Epithelial cell of proximal tubule (primary cell): Measurements from ENCODE around the gene F2RL2. TPM values are rescaled to one million over a fixed set of nuclear protein-coding genes. Genes with fewer than 3 reads are reported as not detected.

ENCODE experiments used
- DNase-seq: peaks from one replicate; pipeline ENCODE4 v3.0.0-alpha.2; 2011; ENCODE audit warnings: low read depth
- H3K4me3 ChIP-seq: 2 replicates; pipeline ENCODE4 v1.5.1; 2011; ENCODE audit warnings: low read depth, mild to moderate bottlenecking, low read length
- total RNA-seq: library from RNA; depleted of rRNA; stranded (reverse); fragments of >200 nt; gene quantifications from 2 replicates; pipeline ENCODE4 v1.2.3, GENCODE V29; 2015
- TF ChIP-seq, protein P1 (sequence below): conservative IDR thresholded peaks from 2 replicates; pipeline ENCODE4 v1.5.1; 2012; ENCODE audit warnings: low read depth, mild to moderate bottlenecking, low read length

Gene F2RL2
- total RNA-seq, 1 donor from 2014 or later: 2.4 TPM

DNA sequence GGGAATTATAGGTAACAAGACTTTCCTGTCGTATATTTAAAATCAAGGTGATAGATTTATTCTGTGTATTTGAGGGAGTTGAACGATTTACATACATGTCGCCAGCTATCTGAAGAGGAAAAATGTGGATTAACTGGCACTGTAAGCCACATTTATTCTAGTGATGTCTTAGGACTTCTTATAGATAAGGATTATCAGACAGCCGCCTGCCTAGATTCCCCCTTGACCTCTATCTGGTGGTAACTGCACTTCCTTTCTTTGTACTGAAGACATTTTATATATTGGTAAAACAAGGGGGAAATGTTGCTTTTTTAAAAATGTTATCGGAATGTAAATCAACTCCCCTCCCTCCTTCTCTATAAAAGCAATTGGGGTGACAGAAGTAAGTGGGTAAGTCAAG lies 39.3 kb upstream of the F2RL2 start:
- DNase-seq: no peak
- no peak overlapping the region for H3K4me3 ChIP-seq
- TF ChIP-seq, protein P1, sequence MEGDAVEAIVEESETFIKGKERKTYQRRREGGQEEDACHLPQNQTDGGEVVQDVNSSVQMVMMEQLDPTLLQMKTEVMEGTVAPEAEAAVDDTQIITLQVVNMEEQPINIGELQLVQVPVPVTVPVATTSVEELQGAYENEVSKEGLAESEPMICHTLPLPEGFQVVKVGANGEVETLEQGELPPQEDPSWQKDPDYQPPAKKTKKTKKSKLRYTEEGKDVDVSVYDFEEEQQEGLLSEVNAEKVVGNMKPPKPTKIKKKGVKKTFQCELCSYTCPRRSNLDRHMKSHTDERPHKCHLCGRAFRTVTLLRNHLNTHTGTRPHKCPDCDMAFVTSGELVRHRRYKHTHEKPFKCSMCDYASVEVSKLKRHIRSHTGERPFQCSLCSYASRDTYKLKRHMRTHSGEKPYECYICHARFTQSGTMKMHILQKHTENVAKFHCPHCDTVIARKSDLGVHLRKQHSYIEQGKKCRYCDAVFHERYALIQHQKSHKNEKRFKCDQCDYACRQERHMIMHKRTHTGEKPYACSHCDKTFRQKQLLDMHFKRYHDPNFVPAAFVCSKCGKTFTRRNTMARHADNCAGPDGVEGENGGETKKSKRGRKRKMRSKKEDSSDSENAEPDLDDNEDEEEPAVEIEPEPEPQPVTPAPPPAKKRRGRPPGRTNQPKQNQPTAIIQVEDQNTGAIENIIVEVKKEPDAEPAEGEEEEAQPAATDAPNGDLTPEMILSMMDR: no peak

- no peak overlapping the region for H3K4me3 ChIP-seq
- no peak for DNase-seq
- TF ChIP-seq, protein P1: no peak
Measured at GRCh38 chr5:76660360-76660759, 37.2 kb upstream of the F2RL2 start.

DNA sequence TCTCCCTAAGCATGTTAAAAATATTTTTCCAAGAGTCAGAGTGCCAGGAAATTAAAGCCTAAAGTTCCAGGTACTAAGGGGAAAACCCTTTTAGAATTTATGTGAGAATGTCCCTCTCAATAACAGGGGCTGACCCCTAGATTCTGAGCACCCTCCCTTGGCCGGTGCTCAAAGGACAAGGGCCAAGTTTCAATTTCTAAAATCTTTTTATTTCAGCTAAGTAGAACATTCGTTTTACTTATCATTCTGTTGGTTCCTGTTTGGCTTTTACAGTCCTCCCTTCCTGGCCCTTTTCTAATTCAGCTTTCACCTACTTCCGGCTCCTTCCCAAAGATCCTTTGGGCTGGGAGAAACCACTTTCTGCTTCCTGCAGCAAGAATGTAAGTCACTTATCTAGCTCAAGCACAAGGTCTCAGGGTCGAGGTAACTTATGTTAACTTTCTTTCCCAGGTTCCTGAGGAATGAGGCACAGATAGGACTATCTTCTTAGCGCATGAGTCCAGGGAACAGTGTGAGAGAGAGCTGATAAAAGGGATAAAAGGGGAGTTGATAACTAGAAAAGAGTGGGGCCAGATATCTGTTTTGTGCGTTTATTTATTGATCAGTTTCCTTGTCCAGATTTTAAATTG lies 34.6 kb upstream of the F2RL2 start:
- no peak for DNase-seq
- H3K4me3 ChIP-seq: no peak overlapping the region
- TF ChIP-seq, protein P1: no peak

GRCh38 chr5:76657091-76657490 lies 33.9 kb upstream of the F2RL2 start:
- TF ChIP-seq, protein P1: no peak
- no peak overlapping the region for H3K4me3 ChIP-seq
- DNase-seq: no peak

DNA sequence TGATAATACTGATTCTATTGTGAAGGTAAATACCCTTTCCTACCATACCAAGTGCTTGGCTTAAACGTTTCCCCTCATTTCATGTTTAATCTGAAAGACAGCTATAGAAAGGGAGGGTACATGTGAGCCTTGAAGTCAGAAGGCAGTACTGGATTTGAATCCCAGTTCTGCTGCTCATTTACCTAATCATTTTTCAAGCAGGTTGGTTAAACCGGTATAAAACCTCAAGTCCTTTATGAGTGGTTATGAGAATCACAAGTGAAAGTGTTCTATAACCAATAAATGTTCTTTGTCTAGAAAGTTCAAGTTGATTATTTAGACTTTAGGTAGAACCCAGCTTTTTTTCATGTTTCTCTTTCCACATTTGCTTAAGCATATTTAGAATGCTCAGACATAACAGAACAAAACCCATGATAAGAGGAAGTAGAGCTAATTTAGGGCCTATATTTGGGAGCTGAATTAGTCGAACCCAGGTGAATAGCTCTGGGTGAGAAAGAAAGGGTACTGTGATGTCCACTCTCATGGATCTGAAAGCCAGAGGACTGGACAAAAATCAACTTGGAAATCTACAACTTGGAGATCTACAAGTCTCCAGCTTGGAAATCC lies 29.7 kb upstream of the F2RL2 start:
- H3K4me3 ChIP-seq: no peak overlapping the region
- TF ChIP-seq, protein P1: no peak
- DNase-seq: no peak

GRCh38 chr5:76649140-76649539 lies 25.9 kb upstream of the F2RL2 start:
- TF ChIP-seq, protein P1: no peak
- no peak for DNase-seq
- H3K4me3 ChIP-seq: no peak overlapping the region

DNA sequence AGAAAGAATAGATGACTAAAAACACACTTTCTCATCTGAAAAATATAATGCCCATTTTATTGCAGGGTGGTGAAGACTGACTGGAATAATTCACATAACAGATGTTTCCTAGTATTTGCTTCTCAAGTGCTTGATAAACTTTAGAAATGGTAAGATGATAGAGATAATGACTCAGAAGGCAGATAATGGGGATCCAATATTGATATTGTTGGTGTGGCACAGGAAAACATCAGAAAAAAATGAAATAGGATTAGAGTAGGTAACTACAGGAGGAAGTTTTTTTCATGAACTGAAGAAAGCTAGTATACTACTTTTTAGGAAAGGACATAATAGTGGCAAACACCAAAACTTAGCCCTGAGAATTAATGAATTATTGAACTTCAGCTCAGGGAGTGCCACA lies 20.2 kb upstream of the F2RL2 start:
- TF ChIP-seq, protein P1: no peak
- DNase-seq: no peak
- H3K4me3 ChIP-seq: no peak overlapping the region
